IMR-90 (cell line): ENCODE results near the gene ZYG11B. TPM values are rescaled to one million over a fixed set of nuclear protein-coding genes. Genes with fewer than 3 reads are reported as not detected.
"Not testable (repeated sequence)": the region's sequence is repeated elsewhere in the genome, so short reads cannot be mapped to it uniquely, and the experiment has no call there.

Source experiments
- ATAC-seq: fragments of 200-7000 bp; cut with Tn5 transposase; 2 replicates; pipeline ENCODE4 v1.9.1; 2020; ENCODE audit warnings: low read depth, mild to moderate bottlenecking, moderate library complexity
- BruUV-seq: library from RNA; stranded (reverse); fragments of 400-500 nt; replicated peaks from 2 replicates; lab custom pipeline; 2021; lab: Mats Ljungman, UMichigan
- CTCF ChIA-PET: fragments of 300-600 bp; formaldehyde crosslinking; extraction: SDS; loops from one replicate; lab custom pipeline; 2021; ENCODE audit warnings: antibody characterized with exemption; lab: Yijun Ruan, JAX
- POLR2A ChIA-PET: fragments of 300-600 bp; sonication (Branson Sonifier 250); formaldehyde crosslinking; loops from one replicate; lab custom pipeline; 2022; ENCODE audit warnings: antibody characterized with exemption; ENCODE audit not compliant: unreplicated experiment; lab: Charles Lee
- DNase-seq: peaks from one replicate; pipeline ENCODE4 v3.0.0; 2013
- H2AFZ ChIP-seq: replicated peaks from 2 replicates; pipeline ENCODE3; 2013; ENCODE audit warnings: low read length, mild to moderate bottlenecking; ENCODE audit not compliant: poor library complexity
- H2AK5ac ChIP-seq: 2 replicates; pipeline ENCODE4 v1.6.1; 2013; ENCODE audit warnings: low read depth, low read length, inconsistent platforms
- H2AK9ac ChIP-seq: replicated peaks from 2 replicates; pipeline ENCODE3; 2013; ENCODE audit warnings: mild to moderate bottlenecking, low read depth, low read length, moderate library complexity; ENCODE audit not compliant: poor library complexity
- H2BK120ac ChIP-seq: 2 replicates; pipeline ENCODE4 v1.6.1; 2013; ENCODE audit warnings: low read depth, low read length, inconsistent platforms
- H2BK15ac ChIP-seq: 3 replicates; pipeline ENCODE4 v1.6.1; 2013; ENCODE audit warnings: low read depth, low read length, inconsistent platforms
- H2BK20ac ChIP-seq: 2 replicates; pipeline ENCODE4 v1.6.1; 2013; ENCODE audit warnings: low read depth, mild to moderate bottlenecking, inconsistent platforms, low read length, moderate library complexity
- H2BK5ac ChIP-seq: 2 replicates; pipeline ENCODE4 v1.6.1; 2013; ENCODE audit warnings: mild to moderate bottlenecking, low read depth, low read length, inconsistent platforms; ENCODE audit not compliant: poor library complexity, severe bottlenecking
- H3K14ac ChIP-seq: replicated peaks from 2 replicates; pipeline ENCODE4 v1.6.1; 2013; ENCODE audit warnings: low read depth, low read length, inconsistent platforms
- H3K18ac ChIP-seq: 2 replicates; pipeline ENCODE4 v1.6.1; 2013; ENCODE audit warnings: low read depth, low read length, control low read depth
- H3K23ac ChIP-seq: 2 replicates; pipeline ENCODE4 v1.6.1; 2013; ENCODE audit warnings: low read depth, low read length, inconsistent platforms
- H3K27ac ChIP-seq: 2 replicates; pipeline ENCODE4 v1.5.1; 2013; ENCODE audit warnings: mild to moderate bottlenecking, control low read depth, low read length; ENCODE audit not compliant: insufficient read depth
- H3K27me3 ChIP-seq: 2 replicates; pipeline ENCODE4 v1.6.1; 2013; ENCODE audit warnings: low read length; ENCODE audit not compliant: control insufficient read depth, insufficient read depth
- H3K36me3 ChIP-seq: 2 replicates; pipeline ENCODE4 v1.6.1; 2013; ENCODE audit warnings: low read length, mixed read lengths; ENCODE audit not compliant: control insufficient read depth, insufficient read depth
- H3K4ac ChIP-seq: 2 replicates; pipeline ENCODE4 v1.6.1; 2013; ENCODE audit warnings: low read depth, low read length, inconsistent platforms
- H3K4me1 ChIP-seq: 2 replicates; pipeline ENCODE4 v1.6.1; 2013; ENCODE audit warnings: low read length, mixed read lengths; ENCODE audit not compliant: control insufficient read depth, insufficient read depth
- H3K4me2 ChIP-seq: 2 replicates; pipeline ENCODE4 v1.6.1; 2013; ENCODE audit warnings: low read depth, mild to moderate bottlenecking, control low read depth, low read length, moderate library complexity
- H3K4me3 ChIP-seq: 2 replicates; pipeline ENCODE4 v1.5.1; 2013; ENCODE audit warnings: low read depth, mild to moderate bottlenecking, control low read depth, low read length, moderate library complexity; ENCODE audit not compliant: insufficient read depth
- H3K56ac ChIP-seq: 2 replicates; pipeline ENCODE4 v1.6.1; 2013; ENCODE audit warnings: low read length, inconsistent platforms; ENCODE audit not compliant: insufficient read depth; ENCODE audit errors: extremely low read depth
- H3K79me1 ChIP-seq, 2 experiments: 2 replicates each; pipeline ENCODE4 v1.6.1; 2013; ENCODE audit warnings: low read length in 2 of 2, inconsistent platforms in 1 of 2, low read depth in 1 of 2
- H3K9ac ChIP-seq: 2 replicates; pipeline ENCODE4 v1.6.1; 2013; ENCODE audit warnings: low read depth, low read length, control low read depth
- H3K9me1 ChIP-seq: 2 replicates; pipeline ENCODE4 v1.6.1; 2013; ENCODE audit warnings: low read length, inconsistent platforms; ENCODE audit not compliant: insufficient read depth
- H3K9me3 ChIP-seq: 2 replicates; pipeline ENCODE4 v1.6.1; 2013; ENCODE audit warnings: low read length; ENCODE audit not compliant: control insufficient read depth, insufficient read depth
- H4K20me1 ChIP-seq: 2 replicates; pipeline ENCODE4 v1.6.1; 2013; ENCODE audit warnings: low read length, inconsistent platforms; ENCODE audit not compliant: insufficient read depth
- H4K5ac ChIP-seq: 2 replicates; pipeline ENCODE4 v1.6.1; 2013; ENCODE audit warnings: mild to moderate bottlenecking, low read depth, low read length, control low read depth
- H4K8ac ChIP-seq, 2 experiments: 2 replicates each; pipeline ENCODE4 v1.6.1; 2013; ENCODE audit warnings: low read depth in 2 of 2, low read length in 2 of 2, control low read depth in 1 of 2, inconsistent platforms in 1 of 2
- H4K91ac ChIP-seq: 2 replicates; pipeline ENCODE4 v1.6.1; 2013; ENCODE audit warnings: low read depth, low read length, inconsistent platforms; ENCODE audit not compliant: insufficient read depth
- WGBS, 2 experiments: methylation state at CpG; one replicate each; pipeline versions ENCODE4 v1.1.5 to v1.1.7; 2013; ENCODE audit warnings: missing lambda C conversion rate in 2 of 2; ENCODE audit not compliant: insufficient read length in 1 of 2; ENCODE audit errors: extremely low coverage in 2 of 2; 5-methylcytosine and 5-hydroxymethylcytosine counted together
- dilution Hi-C: fragments of 300-500 bp; cut with HindIII; formaldehyde crosslinking; loops from one replicate; pipeline ENCODE4 v1.14.3; 2018; ENCODE audit warnings: low sequenced_read_pairs; ENCODE audit not compliant: unreplicated experiment
- in situ Hi-C: fragments of 300-500 bp; cut with MboI; formaldehyde crosslinking; loops from 3 replicates; pipeline ENCODE4 v1.14.3; 2019; ENCODE audit warnings: low sequenced_read_pairs, inconsistent platforms, mixed read lengths
- intact Hi-C: fragments of 100-400 bp; cut with micrococcal nuclease; formaldehyde crosslinking; loops from 2 replicates; pipeline ENCODE4 v1.10.0; 2022
- polyA plus RNA-seq, 3 experiments: library from polyadenylated mRNA; depleted of rRNA; stranded (reverse); fragments of >200 nt; gene quantifications; 2 replicates each; pipeline ENCODE4 v1.2.3, GENCODE V29; 2012; ENCODE audit warnings: low replicate concordance in 1 of 3
- total RNA-seq: library from RNA; depleted of rRNA; stranded (reverse); fragments of >200 nt; gene quantifications from 2 replicates; pipeline ENCODE4 v1.2.3, GENCODE V29; 2012

Gene ZYG11B
- total and polyA plus RNA-seq, 2 of the 4 experiments (the other 2 are of a cell fraction) = 8.1 to 55.2 TPM

DNA sequence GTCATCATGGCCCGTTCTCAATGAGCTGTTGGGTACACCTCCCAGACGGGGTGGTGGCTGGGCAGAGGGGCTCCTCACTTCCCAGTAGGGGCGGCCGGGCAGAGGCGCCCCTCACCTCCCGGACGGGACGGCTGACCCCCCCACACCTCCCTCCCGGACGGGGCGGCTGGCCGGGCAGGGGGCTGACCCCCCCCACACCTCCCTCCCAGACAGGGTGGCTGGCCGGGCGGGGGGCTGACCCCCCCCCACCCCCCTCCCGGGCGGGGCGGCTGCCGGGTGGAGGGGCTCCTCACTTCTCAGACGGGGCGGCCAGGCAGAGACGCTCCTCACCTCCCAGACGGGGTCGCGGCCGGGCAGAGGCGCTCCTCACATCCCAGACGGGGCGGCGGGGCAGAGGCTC lies 143.5 kb downstream of the ZYG11B start:
- H2BK5ac ChIP-seq, H3K56ac ChIP-seq, H3K14ac ChIP-seq, POLR2A ChIA-PET, H3K27me3 ChIP-seq, H3K4ac ChIP-seq, CTCF ChIA-PET, H2BK20ac ChIP-seq, H4K8ac ChIP-seq, DNase-seq, H2AK5ac ChIP-seq, ATAC-seq, H4K91ac ChIP-seq, H3K79me1 ChIP-seq, H4K5ac ChIP-seq, H3K23ac ChIP-seq, H3K9me3 ChIP-seq, H3K4me3 ChIP-seq, H3K4me2 ChIP-seq, H4K20me1 ChIP-seq, H3K9me1 ChIP-seq, H2AFZ ChIP-seq, BruUV-seq, H3K4me1 ChIP-seq, H2BK15ac ChIP-seq, H3K18ac ChIP-seq, intact Hi-C loops, H3K9ac ChIP-seq, dilution Hi-C loops, H3K27ac ChIP-seq, H2BK120ac ChIP-seq, H3K36me3 ChIP-seq, in situ Hi-C loops, H2AK9ac ChIP-seq: not testable (repeated sequence)
- WGBS, 2 experiments = no CpG with 5 or more reads among the region's 29 CpGs
